OCI-LY7 (cell line): ENCODE results near the gene TLR9. TPM values are rescaled to one million over a fixed set of nuclear protein-coding genes. Genes with fewer than 3 reads are reported as not detected.
"Not testable (repeated sequence)": the region's sequence is repeated elsewhere in the genome, so short reads cannot be mapped to it uniquely, and the experiment has no call there.

Experiments
- Bru-seq: library from RNA; stranded (reverse); fragments of 400-500 nt; gene quantifications from one replicate; lab custom pipeline; 2021; lab: Mats Ljungman, UMichigan
- BruChase-seq, 2 experiments: library from RNA; stranded (reverse); fragments of 400-500 nt; gene quantifications; one replicate each; lab custom pipeline; 2021; lab: Mats Ljungman, UMichigan
- BruUV-seq: library from RNA; stranded (reverse); fragments of 400-500 nt; replicated peaks from 2 replicates; lab custom pipeline; 2021; lab: Mats Ljungman, UMichigan
- CTCF ChIA-PET: fragments of 300-600 bp; sonication (Branson Sonifier 250); formaldehyde crosslinking; loops from one replicate; lab custom pipeline; 2022; ENCODE audit warnings: antibody characterized with exemption; ENCODE audit not compliant: unreplicated experiment; lab: Charles Lee
- POLR2A ChIA-PET: fragments of 300-600 bp; sonication (Branson Sonifier 250); formaldehyde crosslinking; loops from one replicate; lab custom pipeline; 2022; ENCODE audit warnings: antibody characterized with exemption; lab: Charles Lee
- DNase-seq: peaks from one replicate; pipeline ENCODE4 v3.0.0-alpha.2; 2015; ENCODE audit warnings: low spot score
- H2AFZ ChIP-seq: fragments of 200-600 bp; sonication (generic), shearing (Covaris generic); 2 replicates; pipeline ENCODE4 v1.6.1; 2014; ENCODE audit warnings: mild to moderate bottlenecking, antibody characterized with exemption, low read length, moderate library complexity
- H3K27ac ChIP-seq: fragments of 200-600 bp; sonication (generic); 2 replicates; pipeline ENCODE4 v1.5.1; 2014; ENCODE audit warnings: mixed run types, low read depth, mild to moderate bottlenecking, moderate library complexity, low read length, inconsistent platforms; ENCODE audit not compliant: poor library complexity, severe bottlenecking
- H3K36me3 ChIP-seq: fragments of 200-600 bp; sonication (generic); 2 replicates; pipeline ENCODE4 v1.6.1; 2014; ENCODE audit warnings: mild to moderate bottlenecking, antibody characterized with exemption, low read length, moderate library complexity, mixed read lengths; ENCODE audit not compliant: insufficient read depth
- H3K4me1 ChIP-seq: fragments of 200-600 bp; sonication (generic); 2 replicates; pipeline ENCODE4 v1.5.1; 2014; ENCODE audit warnings: mild to moderate bottlenecking, low read length; ENCODE audit not compliant: insufficient read depth, poor library complexity, severe bottlenecking
- H3K4me2 ChIP-seq: fragments of 200-600 bp; sonication (generic); 2 replicates; pipeline ENCODE4 v1.6.1; 2014; ENCODE audit warnings: mild to moderate bottlenecking, low read length
- H3K4me3 ChIP-seq: fragments of 200-600 bp; sonication (generic); 2 replicates; pipeline ENCODE4 v1.5.1; 2014; ENCODE audit warnings: mild to moderate bottlenecking, low read depth, low read length; ENCODE audit not compliant: poor library complexity, severe bottlenecking
- H3K79me2 ChIP-seq: fragments of 200-600 bp; sonication (generic); 2 replicates; pipeline ENCODE4 v1.6.1; 2016; ENCODE audit warnings: low read depth, mild to moderate bottlenecking, low read length, moderate library complexity, mixed read lengths; ENCODE audit not compliant: insufficient read depth
- H3K9me2 ChIP-seq: fragments of 200-600 bp; sonication (generic); 2 replicates; pipeline ENCODE4 v1.6.1; 2016; ENCODE audit warnings: mild to moderate bottlenecking, low read length, mixed read lengths; ENCODE audit not compliant: insufficient read depth
- H3K9me3 ChIP-seq: fragments of 200-600 bp; sonication (generic); 2 replicates; pipeline ENCODE4 v1.6.1; 2014; ENCODE audit warnings: mild to moderate bottlenecking, mixed run types, low read length, mixed read lengths
- H4K20me1 ChIP-seq: fragments of 200-600 bp; sonication (generic); 2 replicates; pipeline ENCODE4 v1.6.1; 2014; ENCODE audit warnings: mild to moderate bottlenecking, antibody characterized with exemption, low read length, moderate library complexity, mixed read lengths; ENCODE audit not compliant: insufficient read depth
- EZH2phosphoT487 ChIP-seq: fragments of 200-600 bp; sonication (generic); IDR thresholded peaks from 2 replicates; pipeline ENCODE4 v1.6.1; 2018; ENCODE audit warnings: low read depth, borderline replicate concordance, mild to moderate bottlenecking, mixed run types, antibody characterized with exemption, low read length, moderate library complexity, mixed read lengths
- intact Hi-C: fragments of 100-400 bp; cut with micrococcal nuclease; formaldehyde crosslinking; loops from one replicate; pipeline ENCODE4 v1.10.0; 2022; ENCODE audit not compliant: unreplicated experiment
- long read RNA-seq: library from polyadenylated mRNA; stranded (forward); transcript quantifications from one replicate; pipeline ENCODE4 v2.0.0, GENCODE V29; 2022
- total RNA-seq, 2 experiments: library from RNA; depleted of rRNA in 1 of 2; stranded (reverse); fragments of >200 nt in 1 of 2; shearing (Covaris generic) in 1 of 2; gene quantifications; 2 replicates each; pipeline ENCODE4 v1.2.3, GENCODE V29; 2014 to 2022
- TF ChIP-seq, protein P1 (sequence below): fragments of 200-600 bp; sonication (generic); conservative IDR thresholded peaks from 2 replicates; pipeline ENCODE4 v1.5.1; 2014; ENCODE audit warnings: mild to moderate bottlenecking, antibody characterized with exemption, low read length, moderate library complexity, mixed read lengths

The TLR9 gene, protein sequence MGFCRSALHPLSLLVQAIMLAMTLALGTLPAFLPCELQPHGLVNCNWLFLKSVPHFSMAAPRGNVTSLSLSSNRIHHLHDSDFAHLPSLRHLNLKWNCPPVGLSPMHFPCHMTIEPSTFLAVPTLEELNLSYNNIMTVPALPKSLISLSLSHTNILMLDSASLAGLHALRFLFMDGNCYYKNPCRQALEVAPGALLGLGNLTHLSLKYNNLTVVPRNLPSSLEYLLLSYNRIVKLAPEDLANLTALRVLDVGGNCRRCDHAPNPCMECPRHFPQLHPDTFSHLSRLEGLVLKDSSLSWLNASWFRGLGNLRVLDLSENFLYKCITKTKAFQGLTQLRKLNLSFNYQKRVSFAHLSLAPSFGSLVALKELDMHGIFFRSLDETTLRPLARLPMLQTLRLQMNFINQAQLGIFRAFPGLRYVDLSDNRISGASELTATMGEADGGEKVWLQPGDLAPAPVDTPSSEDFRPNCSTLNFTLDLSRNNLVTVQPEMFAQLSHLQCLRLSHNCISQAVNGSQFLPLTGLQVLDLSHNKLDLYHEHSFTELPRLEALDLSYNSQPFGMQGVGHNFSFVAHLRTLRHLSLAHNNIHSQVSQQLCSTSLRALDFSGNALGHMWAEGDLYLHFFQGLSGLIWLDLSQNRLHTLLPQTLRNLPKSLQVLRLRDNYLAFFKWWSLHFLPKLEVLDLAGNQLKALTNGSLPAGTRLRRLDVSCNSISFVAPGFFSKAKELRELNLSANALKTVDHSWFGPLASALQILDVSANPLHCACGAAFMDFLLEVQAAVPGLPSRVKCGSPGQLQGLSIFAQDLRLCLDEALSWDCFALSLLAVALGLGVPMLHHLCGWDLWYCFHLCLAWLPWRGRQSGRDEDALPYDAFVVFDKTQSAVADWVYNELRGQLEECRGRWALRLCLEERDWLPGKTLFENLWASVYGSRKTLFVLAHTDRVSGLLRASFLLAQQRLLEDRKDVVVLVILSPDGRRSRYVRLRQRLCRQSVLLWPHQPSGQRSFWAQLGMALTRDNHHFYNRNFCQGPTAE
- total RNA-seq (2014; rRNA removed; shearing (Covaris generic)) (0.51 and 1.7 TPM in 2 replicates), total RNA-seq (2022) (3.7 and 9.0 TPM in 2 replicates), Bru-seq, nascent RNA (percentile 42 among the genes with signal in this experiment), BruChase-seq, experiment 1, labeled RNA remaining after a 6-hour chase (percentile 46 among the genes with signal in this experiment), BruChase-seq, experiment 2, labeled RNA remaining after a 2-hour chase (percentile 54 among the genes with signal in this experiment)
- long read RNA-seq, transcript TLR9-201 (2 exons, 3,870 nt): major isoform, 9 of 9 reads
- long read RNA-seq, partial matches to known transcripts: 0 of 9 reads
- long read RNA-seq, other reads (novel, unspliced or antisense): 0 of 9 reads

GRCh38 chr3:52225452-52226228, at the start of gene TLR9:
Gene TLR9, minus strand, starts transcription at chr3:52225645. Its CDS starts 116 bp downstream, at chr3:52225529.
- no peaks in the 10 kb centered on the region for H3K9me2 ChIP-seq
- intact Hi-C loops: loop anchor here (1.0 to 5.0 kb wide), 4 partner anchors 14 to 222 kb away; partner anchors contain the start of genes POC1A, SEMA3G, TWF2 and WDR82
- peak; percentile 96 for DNase-seq
- ChIA-PET POLR2A (interaction anchor here (0.5 to 2.5 kb wide), 24 partner anchors 9 to 383 kb away, joined by 3 to 27 read pairs (median 3); partner anchors contain the start of genes DUSP7, GLYCTK, TWF2 and WDR82), CTCF (interaction anchor here (0.5 to 1.2 kb wide), 7 partner anchors 9 to 841 kb away, joined by 3 to 8 read pairs (median 4); partner anchors contain the start of genes MANF and TWF2)
- H3K36me3 ChIP-seq: peaks cover 57% of the 10 kb centered on the region
- H4K20me1 ChIP-seq: no peaks in the 10 kb centered on the region
- H3K79me2 ChIP-seq: peaks cover 22% of the 10 kb centered on the region; the same call in 1 of the 2 replicates
- H3K4me2 ChIP-seq: peak within 1 kb of the TSS; percentile 90
- TF ChIP-seq EZH2phosphoT487: no peak
- TF ChIP-seq, protein P1, sequence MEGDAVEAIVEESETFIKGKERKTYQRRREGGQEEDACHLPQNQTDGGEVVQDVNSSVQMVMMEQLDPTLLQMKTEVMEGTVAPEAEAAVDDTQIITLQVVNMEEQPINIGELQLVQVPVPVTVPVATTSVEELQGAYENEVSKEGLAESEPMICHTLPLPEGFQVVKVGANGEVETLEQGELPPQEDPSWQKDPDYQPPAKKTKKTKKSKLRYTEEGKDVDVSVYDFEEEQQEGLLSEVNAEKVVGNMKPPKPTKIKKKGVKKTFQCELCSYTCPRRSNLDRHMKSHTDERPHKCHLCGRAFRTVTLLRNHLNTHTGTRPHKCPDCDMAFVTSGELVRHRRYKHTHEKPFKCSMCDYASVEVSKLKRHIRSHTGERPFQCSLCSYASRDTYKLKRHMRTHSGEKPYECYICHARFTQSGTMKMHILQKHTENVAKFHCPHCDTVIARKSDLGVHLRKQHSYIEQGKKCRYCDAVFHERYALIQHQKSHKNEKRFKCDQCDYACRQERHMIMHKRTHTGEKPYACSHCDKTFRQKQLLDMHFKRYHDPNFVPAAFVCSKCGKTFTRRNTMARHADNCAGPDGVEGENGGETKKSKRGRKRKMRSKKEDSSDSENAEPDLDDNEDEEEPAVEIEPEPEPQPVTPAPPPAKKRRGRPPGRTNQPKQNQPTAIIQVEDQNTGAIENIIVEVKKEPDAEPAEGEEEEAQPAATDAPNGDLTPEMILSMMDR: no peak
- peaks cover 38% of the 10 kb centered on the region for H3K4me1 ChIP-seq
- H3K27ac ChIP-seq: peak within 1 kb of the TSS; percentile 91
- BruUV-seq: no TSS peak
- peak within 1 kb of the TSS; percentile 73 for H3K4me3 ChIP-seq
- H3K9me3 ChIP-seq: no peaks in the 10 kb centered on the region
- no peak within 1 kb of the TSS for H2AFZ ChIP-seq

DNA sequence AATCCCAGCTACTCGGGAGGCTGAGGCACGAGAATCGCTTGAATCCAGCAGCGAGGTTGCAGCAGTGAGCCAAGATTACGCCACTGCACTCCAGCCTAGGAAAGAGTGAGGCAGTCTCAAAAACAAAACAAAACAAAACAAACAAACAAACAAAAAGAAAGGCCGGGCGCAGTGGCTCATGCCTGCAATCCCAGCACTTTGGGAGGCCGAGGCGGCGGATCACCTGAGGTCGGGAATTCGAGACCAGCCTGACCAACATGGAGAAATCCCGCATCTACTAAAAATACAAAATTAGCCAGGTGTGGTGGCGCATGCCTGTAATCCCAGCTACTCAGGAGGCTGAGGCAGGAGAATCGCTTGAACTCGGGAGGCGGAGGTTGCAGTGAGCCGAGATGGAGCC, 49.3 kb upstream of the TLR9 start:
- H3K27ac ChIP-seq, BruUV-seq, H3K9me3 ChIP-seq, H3K4me3 ChIP-seq, DNase-seq, POLR2A ChIA-PET, H3K4me2 ChIP-seq, intact Hi-C loops, H3K9me2 ChIP-seq, H2AFZ ChIP-seq, CTCF ChIA-PET: not testable (repeated sequence)
- H3K4me1 ChIP-seq: peaks cover 44% of the 10 kb centered on the region
- peaks cover 38% of the 10 kb centered on the region for H4K20me1 ChIP-seq
- H3K79me2 ChIP-seq: peaks cover 84% of the 10 kb centered on the region
- H3K36me3 ChIP-seq: peaks cover 72% of the 10 kb centered on the region
